ENCODE results near the gene ARHGAP22.

ARHGAP22 gene

DNA sequence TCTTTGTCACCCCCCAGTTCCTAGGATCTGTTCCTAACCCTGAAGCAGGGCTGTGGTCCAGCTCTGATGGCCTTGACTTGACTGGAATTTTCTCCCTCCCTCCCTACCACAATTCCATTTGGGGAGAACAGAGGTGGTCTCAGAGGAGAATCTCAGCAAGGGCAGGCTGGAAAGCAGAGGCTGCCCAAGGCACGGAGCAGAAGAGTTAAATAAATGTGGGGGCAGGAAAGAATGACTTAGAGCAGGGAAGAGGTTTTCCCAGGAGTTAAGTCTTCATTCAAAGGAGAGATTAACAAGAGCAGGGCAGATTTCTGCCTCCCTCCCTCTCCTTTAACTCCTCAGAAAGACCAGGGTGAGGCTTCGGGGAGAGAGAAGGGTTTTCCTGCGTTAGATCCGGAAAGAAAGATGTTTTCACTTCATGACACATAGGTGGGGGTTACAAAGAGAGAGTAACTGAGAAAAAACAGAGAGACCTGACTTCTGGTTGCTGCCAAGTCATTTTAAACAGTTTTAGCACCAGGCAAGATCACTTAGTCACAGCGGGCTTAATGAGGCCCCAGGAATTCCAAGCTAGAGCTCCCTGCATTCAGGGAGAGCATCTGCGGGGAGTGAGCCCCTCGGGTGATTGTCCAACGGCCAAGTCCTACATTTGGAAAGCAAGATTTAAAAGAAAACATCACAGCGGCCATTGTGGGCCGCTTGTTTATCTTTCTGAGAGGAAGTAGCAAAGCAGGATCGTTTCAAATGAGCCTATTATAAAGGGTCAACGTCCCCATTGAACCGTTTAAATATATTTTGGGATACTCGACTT lies 78.7 kb downstream of the ARHGAP22 start:
- no peak for DNase-seq

DNA sequence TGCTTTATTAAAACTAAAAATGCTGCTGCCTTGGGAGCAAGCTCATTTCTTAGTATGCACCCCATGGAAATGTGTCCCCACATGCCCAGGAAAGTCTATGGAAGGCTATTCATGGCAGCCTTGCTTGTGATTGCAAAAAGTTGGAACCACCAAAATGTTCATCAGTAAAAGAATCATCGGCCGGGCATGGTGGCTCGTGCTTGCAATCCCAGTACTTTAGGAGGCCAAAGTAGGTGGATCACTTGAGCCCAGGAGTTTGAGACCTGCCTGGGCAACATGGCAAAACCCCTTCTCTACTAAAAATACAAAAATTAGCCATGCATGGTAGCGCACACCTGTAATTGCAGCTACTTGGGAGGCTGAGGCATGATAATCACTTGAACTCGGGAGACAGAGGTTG lies 79.8 kb downstream of the ARHGAP22 start:
- no peak for DNase-seq

DNA sequence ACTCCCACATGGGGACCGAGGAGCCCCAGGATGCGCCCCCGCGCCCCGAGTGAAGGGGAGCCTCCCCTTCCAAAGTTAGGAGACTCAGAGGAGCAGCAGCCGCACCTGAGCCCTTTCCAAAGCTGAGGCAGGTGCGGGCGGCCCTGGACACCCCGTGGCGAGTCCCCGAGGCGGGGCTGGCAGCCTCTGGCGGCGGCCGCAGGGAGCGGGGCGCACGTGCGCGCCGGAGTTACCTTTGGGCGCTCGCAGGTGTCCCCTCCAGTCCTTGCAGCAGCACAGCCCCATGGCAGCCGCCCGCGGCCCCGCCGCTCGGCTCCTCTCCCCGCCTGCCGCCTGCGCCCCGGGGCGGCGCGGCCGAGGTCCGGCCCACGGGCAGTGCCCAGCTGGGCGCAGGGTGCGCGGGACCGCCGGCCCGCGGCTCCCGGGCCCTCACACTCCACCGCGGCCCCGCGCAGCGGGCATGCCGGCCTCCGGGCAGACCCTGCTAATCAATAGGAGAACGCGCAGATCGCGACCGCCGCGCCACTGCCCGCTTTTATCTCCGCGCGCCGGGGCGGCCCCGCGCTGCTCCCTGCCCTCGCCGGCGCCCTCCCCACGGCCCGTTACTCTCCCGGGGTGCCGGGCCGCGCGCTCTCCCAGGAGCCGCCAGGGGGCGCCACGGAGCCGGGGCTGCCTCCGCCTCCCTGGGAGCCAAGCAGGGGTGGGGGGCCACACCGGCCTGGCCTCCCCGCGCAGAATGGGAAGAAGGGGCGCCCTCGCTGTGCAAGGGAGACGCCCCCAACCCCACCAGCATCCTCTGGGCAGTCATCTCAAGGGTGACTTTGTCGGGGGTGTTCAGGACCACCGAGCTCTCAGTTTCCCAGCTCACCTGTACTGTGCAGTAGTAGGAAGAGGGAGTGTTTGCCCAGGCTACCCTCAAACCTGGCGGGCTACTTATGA lies 80.8 kb downstream of the ARHGAP22 start:
- DNase-seq = no peak

DNA sequence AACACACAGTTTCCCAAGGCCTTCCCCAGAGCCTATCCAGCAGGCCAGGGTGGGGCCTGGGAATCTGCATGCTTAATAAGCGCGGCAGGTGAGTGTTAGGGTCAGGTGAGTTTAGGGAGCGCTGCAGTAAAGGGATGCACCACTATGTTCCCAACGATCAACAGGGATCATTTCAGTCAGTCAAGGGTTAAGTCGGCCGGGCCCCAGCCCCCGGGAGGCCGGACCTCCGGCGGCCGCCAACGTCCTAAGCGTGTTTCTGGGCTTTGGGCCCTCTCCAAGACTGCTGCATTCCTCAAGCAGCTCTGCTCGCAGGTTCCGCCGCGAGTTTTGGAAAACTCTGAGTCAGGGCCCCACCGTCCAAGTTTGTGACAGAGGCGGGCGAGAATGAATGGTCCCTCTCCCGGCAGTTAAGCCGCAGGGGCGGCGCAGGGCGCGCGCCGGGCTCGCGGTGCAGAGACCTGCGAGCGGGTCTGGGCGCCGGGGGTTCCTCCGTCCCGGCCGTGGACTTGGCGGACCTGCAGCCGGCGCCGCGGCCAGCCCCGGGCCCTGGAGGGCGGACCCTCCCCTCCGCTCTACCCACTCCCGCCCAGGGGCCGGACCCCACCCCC lies 81.6 kb downstream of the ARHGAP22 start:
- no peak for DNase-seq

DNA sequence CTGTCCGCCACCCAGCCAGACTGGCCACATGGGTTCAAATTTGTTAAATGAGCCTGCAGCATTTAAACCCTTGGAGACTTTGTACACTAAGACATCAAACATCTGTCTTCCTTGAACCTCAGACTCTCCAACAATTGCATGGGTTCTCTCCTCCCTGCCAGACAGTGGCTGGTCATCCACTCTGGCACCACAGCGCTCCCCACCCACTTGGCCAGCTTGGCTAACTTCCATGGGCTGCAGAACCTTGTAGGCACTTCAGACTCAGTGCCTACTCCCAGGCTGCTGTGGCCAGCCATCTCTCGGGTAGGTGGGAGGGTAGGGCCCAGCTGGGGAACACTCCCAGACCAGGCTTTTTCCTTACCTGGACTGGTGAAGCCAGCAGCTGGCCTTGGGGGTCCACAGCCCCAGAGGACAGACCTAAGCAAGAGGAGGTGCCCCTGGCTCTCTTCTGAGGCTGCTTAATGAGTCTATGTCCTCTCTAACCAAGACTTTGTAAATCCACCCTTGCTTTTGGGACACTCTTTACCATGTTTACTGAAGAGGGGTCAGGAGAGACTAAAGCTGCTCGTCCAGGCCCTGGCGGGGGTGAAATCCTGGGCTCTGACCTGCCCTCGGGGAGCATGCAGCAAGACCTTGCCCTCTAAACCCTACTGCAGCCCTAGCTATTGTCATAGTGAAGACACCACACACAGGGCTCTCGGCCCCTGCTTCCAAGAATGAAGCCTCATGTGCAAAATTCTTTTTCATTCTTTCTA lies 82.7 kb downstream of the ARHGAP22 start:
- DNase-seq = no peak

DNA sequence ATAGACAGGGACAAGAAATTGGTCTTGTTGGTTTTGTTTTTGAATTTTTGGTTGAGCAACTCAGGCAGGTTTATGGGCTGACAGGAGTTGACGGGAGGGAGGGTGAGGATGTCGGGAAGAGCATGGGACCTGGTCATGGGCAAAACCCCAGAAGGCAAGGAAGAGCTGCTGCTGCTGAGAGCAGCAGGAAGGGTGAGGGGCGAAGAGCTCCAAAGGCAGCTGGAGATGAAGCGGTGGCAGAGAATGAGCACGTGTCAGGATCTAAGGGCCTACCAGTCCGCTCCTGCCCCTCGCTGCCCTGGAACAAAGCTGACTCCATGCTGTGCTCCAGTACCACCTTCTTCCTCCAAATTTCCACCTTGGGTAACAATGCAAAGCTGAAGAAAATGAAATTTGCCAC lies 84.3 kb downstream of the ARHGAP22 start:
- no peak for DNase-seq

DNA sequence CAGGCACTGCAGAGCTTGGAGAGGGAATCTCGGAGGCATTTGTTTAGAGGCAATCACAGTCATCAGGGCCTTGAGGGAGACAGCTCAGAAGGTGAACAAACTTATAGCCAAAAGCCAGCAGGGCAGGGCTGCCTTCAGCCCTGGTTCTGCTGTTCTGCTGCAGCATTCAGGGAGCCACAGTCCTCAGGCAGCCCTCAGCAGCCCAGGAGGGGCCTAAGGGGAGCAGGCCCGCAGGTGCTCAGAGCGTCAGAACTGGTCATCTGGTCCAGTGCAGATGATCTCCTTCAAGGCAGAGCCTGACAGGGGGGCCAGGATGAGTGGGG lies 84.7 kb downstream of the ARHGAP22 start:
- no peak for DNase-seq

DNA sequence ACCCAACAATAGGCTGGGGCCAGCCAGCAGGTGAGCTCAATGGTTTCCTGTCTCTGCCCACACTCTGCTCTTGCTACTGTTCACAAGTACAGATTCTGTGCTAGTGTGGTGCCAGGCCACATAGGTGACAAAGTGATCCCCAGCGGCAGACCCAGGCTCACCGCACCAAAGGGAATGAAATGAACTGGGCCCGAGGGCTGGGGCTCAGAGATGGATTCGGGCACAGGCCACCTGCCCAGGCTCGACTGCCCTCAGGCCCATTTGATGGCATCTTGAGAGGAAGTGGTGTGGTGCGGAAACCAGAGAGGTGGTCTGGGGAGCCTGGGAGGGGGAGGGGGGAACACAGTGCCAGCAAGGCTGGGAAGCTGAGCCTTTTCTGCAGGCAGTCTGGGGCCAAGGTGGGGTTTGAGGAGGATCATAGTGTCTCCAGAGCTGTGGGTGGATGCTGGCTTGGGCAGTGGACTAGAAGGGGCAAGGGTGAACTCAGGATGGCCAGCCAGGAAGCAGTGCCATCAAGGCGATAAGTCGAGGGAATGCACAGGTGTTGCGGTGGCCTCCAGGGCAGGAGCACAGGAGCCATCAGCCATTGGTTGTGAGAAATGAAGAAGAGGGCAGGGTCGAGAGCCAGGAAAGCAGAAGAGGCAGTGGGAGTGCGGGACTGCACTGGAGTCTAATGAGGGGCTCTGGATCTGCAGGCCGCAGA lies 85.2 kb downstream of the ARHGAP22 start:
- DNase-seq = no peak

DNA sequence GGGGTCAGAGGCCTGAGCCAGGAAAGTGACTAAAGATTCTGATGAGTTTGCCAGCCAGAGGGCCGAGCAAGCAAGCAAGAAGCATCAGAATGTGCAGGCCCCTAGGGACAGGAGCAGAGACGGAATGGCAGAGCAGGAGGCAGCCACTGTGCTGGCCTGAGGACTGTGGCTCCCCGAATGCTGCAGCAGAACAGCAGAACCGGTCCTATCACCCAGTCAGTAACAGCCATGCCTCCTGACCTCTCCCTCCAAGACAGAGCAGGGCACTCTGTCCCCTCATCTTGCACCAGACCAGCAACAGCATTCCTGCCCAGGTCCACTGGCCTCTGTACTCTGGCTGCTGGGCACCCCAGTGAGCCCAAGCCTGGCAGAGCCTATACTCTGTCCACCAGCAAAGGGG lies 85.9 kb downstream of the ARHGAP22 start:
- DNase-seq = no peak

DNA sequence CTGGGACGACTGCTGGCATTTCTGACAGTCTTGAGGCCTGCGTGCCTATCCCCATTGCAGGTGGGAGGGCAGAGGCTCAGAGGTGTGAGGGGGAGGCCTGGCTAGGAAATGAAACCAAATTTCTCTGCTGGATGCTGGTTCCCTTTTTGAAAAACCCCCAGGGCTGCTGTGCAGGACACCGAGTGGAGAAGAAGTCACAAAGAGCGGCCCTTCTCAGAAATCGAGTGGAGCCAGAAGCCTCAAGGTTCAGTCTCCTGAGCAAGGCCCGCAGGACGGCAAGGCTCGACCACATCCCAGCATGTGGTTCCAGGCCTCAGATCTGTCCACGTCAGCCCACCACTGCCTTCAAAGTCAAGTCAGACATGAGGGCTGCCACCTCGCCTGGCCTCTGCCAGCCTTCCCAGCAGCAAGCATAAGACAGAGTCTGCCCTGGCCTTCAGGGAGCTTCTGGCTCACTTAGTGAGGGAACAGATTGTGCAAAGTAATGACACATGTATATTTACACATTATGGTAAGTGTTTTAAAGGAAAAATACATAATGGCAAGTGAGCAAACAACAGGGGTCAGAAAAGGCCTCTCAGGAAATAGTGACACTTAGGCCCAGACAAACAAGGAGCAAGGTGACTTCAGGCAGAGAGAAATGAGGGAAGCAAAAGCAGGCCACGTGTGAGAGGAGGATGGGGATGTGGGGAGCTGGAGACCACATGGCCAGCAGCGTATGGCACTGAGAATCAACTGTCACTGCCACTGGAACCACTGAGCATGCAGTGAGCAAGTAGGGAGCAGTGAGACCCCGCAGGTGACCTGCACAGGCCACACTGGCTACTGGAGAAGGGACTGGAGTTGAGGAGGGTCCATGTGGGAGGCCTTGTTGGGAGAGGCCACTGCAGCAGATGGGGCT lies 86.7 kb downstream of the ARHGAP22 start:
- no peak for DNase-seq

DNA sequence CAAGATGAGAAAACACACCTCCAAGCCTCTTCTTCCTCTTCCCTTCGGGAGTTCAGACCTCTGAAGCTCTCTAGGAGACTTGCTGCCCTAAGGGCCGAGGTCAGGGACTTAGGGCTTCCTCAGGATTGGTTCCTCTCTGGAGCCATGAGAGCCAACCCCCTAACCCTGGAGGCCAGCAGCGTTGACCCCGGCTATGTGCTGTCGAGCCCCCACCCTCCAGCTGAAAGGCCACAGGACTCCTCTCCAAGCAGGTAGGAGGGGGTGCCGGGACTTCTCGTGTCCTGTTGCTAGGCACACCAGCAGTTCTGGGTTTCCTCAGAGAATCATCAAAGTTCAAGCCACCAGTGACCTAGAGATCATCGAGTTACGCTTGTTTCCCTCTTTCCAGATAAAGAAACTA lies 87.4 kb downstream of the ARHGAP22 start:
- DNase-seq = no peak

DNA sequence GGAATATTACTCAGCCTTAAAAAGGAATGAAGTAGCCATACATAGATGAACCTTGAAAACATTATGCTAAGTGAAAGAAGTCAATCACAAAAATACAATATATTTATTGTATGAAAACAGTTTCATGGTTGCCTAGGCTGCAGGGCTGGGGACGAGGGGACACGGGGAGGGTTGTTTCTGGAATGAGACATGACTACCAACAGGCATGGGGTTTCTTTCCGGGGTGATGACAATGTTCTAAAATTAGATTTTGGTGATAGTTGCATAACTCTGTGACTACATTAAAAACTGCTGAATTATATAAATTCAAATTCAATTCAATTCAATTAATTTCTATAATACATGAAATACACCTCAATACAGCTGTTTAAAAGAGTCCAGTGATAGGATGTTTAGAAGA lies 88.0 kb downstream of the ARHGAP22 start:
- no peak for DNase-seq

DNA sequence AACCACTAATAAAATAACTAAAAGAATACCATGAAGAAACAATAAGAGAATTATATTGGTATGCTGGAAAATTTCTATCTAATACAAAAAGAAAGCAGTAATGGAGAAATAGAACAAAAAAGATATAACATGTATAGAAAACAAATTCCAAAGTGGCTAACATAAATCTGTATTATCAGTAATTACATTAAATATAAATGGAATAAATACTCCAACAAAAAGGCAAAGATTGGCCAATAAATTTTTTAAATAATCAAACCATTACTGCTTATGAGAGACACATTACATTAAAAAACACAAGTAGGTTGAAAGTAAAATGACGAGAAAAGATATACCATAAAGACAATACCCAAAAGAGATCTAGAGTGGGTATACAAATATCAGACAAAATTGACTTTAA lies 90.0 kb downstream of the ARHGAP22 start:
- no peak for DNase-seq

DNA sequence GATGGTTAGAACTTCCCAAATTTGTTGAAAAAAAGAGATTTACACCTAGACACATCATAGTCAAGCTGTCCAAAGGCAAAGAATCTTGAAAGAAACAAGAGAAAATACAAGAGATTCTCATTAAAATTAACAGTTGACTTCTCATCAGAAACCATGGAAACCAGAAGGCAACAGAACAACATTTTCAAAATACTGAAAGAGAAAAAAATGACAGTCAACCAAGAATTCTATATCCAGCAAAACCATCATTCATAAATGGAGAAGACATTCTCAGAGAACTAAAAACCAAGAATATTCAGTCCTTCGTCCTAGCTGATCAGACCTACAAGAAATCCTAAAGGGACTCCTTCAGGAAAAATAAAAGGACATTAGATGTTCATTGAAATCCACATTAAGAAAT lies 90.6 kb downstream of the ARHGAP22 start:
- DNase-seq = no peak

DNA sequence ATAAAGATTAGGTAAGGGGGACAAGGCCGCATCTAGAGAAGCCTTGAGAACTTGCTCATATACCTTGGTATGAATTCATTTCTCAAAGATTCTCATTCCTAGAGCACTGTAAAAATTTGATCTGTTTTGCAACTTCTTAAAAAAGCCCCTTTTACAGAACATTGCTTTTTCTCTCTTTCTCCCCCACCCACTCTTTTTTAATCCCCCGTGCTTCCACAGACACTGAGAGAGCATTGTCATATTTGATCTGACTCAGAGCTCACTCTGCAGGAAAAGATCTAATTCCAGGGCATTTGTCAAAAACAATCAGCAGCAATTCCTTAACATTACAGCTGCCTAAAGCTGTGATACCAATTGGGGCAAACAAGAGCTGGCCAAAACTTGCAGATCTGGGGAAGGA lies 92.0 kb downstream of the ARHGAP22 start:
- DNase-seq = no peak

DNA sequence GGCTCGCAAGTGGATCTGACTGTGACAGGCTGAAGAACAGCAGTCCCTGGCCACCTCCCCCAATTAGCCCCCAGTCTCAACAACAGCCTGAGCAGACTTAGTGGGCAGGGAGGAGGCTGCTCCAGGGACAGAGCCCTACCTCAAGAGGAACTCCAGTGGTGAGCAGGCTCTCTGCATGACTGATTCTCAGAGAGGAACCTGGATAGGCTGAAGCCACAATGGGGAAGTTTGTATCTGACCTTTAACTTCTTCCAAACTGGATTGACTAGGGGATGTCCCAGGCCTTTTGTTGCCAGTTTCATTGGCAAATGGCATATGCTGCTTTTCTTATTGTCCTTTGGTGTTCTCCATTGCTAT lies 93.0 kb downstream of the ARHGAP22 start:
- DNase-seq = peak; percentile 11

DNA sequence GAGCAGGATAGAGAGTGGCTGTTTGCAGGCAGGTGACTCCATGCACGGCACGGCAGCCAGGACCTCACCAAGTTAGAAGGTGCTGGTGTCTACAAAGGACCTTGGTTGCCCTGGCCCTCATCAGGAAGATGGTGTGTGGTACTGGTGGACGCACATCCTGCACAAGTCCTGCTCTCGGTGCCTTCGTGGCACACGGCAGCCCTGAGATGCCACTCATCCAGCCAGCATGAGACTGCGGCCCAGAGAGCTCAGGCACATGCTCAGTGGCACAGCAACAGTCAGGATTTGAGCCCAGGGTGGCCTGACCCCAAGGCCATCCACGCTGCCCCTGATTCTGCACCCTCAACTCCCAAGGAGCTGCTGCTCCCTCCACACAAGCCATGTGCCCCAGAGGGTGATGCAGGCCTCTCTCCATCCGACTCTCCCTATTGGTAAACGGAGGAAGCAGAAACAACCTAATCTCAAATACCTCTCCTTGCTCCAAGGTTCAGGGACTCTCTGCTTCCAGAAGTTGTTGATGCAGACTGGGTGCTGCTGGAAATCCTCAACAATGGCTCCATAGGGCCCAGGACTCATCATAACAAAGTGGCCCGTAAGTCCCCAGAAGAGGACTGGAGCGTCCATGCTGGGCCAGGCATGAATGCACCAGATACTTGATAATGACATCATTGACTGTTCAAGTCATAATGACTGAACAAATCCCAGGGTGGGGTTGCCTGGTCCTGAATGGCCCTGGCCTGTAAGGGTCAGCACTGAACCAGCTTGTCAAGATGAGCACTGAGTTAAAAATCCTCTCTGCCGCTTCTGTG lies 93.6 kb downstream of the ARHGAP22 start:
- no peak for DNase-seq

DNA sequence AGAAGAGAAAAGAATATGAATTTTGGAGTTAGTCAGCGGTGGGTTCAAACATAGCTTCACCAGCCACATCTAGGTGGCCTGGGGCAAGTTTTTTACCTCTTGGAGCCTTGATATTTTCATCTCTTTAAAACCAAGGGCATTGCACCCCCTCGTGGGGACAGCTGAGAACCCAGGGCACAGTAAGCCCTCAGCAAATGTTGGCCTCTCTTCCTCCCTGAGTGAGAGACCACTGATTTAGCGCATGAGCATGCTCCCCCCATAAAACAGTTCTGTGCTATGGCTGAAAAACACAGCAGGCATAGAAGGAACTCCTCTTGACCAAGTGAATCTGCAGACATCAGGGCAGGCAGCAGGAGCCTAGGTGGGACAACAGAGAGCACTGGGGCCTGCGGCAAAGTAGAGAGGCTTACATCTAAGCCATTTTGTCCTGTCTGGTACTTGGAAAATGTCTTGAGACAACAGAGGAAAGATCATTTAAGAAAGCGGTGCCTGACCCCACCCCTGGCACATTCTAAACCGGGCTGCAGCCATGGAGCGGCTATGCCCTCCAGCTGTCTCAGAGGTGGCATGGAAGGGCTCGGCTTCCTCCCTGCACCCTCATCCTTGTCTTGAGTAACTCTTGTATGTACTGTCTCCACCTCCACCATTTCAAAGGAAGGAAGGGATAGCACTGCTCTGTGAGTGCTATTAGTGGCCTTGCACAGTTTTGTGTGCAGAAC lies 94.7 kb downstream of the ARHGAP22 start:
- no peak for DNase-seq
